DMS79 treated with DMSO at 0.1 percent for 48 hours (cell line): ENCODE measurements around the gene ITGBL1.

ENCODE experiments used
- DNase-seq: peaks from one replicate; lab custom pipeline; 2025; lab: John Stamatoyannopoulos, UW

The ITGBL1 gene

GRCh38 chr13:101451641-101452040 lies 834 bp upstream of the ITGBL1 start:
- no peak for DNase-seq

GRCh38 chr13:101453784-101454201 lies 1.3 kb downstream of the ITGBL1 start:
- no peak for DNase-seq

GRCh38 chr13:101454767-101455166 lies 2.3 kb downstream of the ITGBL1 start:
- no peak for DNase-seq

- no peak for DNase-seq
Observed at GRCh38 chr13:101455863-101456262, 3.4 kb downstream of the ITGBL1 start.

GRCh38 chr13:101457176-101457575 lies 4.7 kb downstream of the ITGBL1 start:
- DNase-seq = no peak

GRCh38 chr13:101465877-101466276 lies 13.4 kb downstream of the ITGBL1 start:
- DNase-seq = no peak

GRCh38 chr13:101467415-101467814 lies 14.9 kb downstream of the ITGBL1 start:
- DNase-seq = no peak

GRCh38 chr13:101473458-101473857 lies 21.0 kb downstream of the ITGBL1 start:
- DNase-seq = no peak

- DNase-seq = peak; percentile 51
Observed at GRCh38 chr13:101474419-101474957, 22.0 kb downstream of the ITGBL1 start.

GRCh38 chr13:101475536-101475935 lies 23.1 kb downstream of the ITGBL1 start:
- no peak for DNase-seq

- DNase-seq = no peak
Observed at GRCh38 chr13:101481421-101481820, 28.9 kb downstream of the ITGBL1 start.

- peak; percentile 45 for DNase-seq
Observed at GRCh38 chr13:101486708-101487437, 34.4 kb downstream of the ITGBL1 start.

GRCh38 chr13:101487438-101487830 lies 35.0 kb downstream of the ITGBL1 start:
- DNase-seq = no peak

GRCh38 chr13:101488734-101489133 lies 36.3 kb downstream of the ITGBL1 start:
- DNase-seq = no peak

- no peak for DNase-seq
Observed at GRCh38 chr13:101489643-101490405, 37.3 kb downstream of the ITGBL1 start.

GRCh38 chr13:101490406-101491015 lies 38.0 kb downstream of the ITGBL1 start:
- no peak for DNase-seq

- DNase-seq = no peak
Observed at GRCh38 chr13:101492251-101492910, 39.9 kb downstream of the ITGBL1 start.

- DNase-seq = no peak
Observed at GRCh38 chr13:101493541-101493940, 41.1 kb downstream of the ITGBL1 start.

- no peak for DNase-seq
Observed at GRCh38 chr13:101499406-101499805, 46.9 kb downstream of the ITGBL1 start.

- DNase-seq = no peak
Observed at GRCh38 chr13:101502618-101503017, 50.1 kb downstream of the ITGBL1 start.

GRCh38 chr13:101511161-101511560 lies 58.7 kb downstream of the ITGBL1 start:
- DNase-seq = no peak

- no peak for DNase-seq
Observed at GRCh38 chr13:101511766-101512165, 59.3 kb downstream of the ITGBL1 start.
